Endothelial cell of umbilical vein (primary cell): ENCODE measurements around the gene CIB4.

ENCODE experiments used
- CTCF ChIP-seq, 2 donors: IDR thresholded peaks; 1 replicate in 1 of 2; 2 replicates in 1 of 2; pipeline ENCODE4 v1.5.1; 2011; ENCODE audit warnings: low read length in 2 of 2, mild to moderate bottlenecking in 2 of 2, moderate library complexity in 2 of 2, control low read depth in 1 of 2, inconsistent platforms in 1 of 2, low read depth in 1 of 2; ENCODE audit not compliant: insufficient read depth in 1 of 2; ENCODE audit errors: extremely low read depth in 1 of 2
- EZH2 ChIP-seq: IDR thresholded peaks from 2 replicates; pipeline ENCODE4 v1.6.1; 2012; ENCODE audit warnings: borderline replicate concordance, low read depth, mild to moderate bottlenecking, moderate library complexity, low read length, inconsistent platforms; ENCODE audit not compliant: severe bottlenecking
- POLR2A ChIP-seq: IDR thresholded peaks from 2 replicates; pipeline ENCODE4 v1.6.1; 2012; ENCODE audit warnings: low read depth, mild to moderate bottlenecking, control low read depth, low read length

DNA sequence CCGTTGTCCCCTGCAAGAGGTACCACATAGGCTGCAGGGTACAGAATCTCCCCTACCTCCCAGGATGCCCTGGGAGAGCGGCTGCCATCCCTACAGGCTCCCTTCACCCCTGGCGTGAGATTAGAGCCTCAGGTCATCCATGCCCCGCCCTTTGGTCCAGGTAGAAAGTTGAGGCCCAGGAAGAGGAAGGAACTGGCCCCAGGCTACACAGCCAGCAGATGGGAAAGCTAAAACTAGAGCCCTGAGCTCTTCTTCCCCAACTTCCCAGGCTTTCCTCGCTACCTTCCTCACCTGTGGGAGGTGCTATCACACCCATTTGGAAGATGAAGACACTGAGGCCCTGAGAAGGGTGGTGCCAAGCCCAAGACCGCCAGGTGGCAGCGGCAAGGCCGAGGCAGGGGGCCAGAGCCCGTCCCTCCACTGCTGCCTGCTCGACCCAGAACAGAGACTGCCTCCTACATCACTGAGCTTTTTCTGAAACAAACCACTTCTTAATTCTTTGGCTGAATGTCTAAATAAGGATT, 25.8 kb downstream of the CIB4 start:
- TF ChIP-seq CTCF (IDR thresholded peaks at IDR 0.05; ENCODE audit: extremely low read depth in 1 of 2, insufficient read depth in 1 of 2, low read depth in 1 of 2, low read length in 2 of 2) (no peak), POLR2A (no peak), EZH2 (no peak)
